NCI-H146 (cell line): Measurements from ENCODE around the gene INPP5E.

Experiments
- DNase-seq: peaks from one replicate; lab custom pipeline; 2025; lab: John Stamatoyannopoulos, UW

The INPP5E gene

GRCh38 chr9:136385015-136385414, 54.6 kb downstream of the INPP5E start:
- no peak for DNase-seq

GRCh38 chr9:136383436-136383835, 56.2 kb downstream of the INPP5E start:
- DNase-seq: no peak

- DNase-seq: no peak
Observed at GRCh38 chr9:136381966-136382513, 57.6 kb downstream of the INPP5E start.

GRCh38 chr9:136381311-136381710, 58.3 kb downstream of the INPP5E start:
- no peak for DNase-seq

DNA sequence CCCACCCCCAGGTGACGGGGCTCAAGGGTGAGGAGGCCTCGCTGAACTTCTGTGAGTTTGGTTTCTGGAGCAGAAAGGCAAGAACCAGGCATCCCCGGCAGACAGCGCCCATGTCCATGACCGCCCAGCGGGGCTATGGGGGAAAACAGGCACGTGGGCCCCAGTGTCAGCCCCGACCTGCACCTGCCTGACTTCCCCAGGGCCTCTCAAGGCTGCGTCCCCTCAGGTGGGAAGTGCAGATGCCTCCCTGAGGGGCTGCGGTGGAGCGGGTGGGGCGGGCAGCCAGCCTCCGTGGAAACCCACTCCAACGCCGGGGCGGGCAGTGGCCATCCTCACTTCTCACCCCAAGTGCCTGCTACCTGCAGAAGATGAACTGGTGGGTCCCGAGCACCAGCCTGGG, 59.3 kb downstream of the INPP5E start:
- no peak for DNase-seq

DNA sequence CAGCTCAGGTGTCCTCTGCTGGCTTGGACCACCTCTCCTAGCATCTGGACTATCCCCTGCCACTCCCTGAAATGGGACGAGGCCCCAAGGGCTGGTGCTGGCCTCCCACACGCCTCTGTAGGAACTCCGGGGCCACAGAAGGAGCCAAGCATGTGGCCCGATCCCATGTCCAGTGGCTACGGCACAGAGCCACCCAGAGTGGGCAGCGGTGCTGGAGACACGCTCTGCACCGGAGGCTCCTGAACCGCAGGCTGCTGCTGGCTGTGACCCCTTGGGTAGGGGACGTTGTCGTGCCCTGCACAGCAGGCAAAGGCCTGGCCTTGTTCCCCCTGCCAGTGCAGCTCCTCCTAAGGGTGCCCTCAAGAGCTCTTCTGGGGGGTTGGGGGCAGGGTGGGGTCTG, 59.8 kb downstream of the INPP5E start:
- no peak for DNase-seq

GRCh38 chr9:136379401-136379800, 60.2 kb downstream of the INPP5E start:
- no peak for DNase-seq

GRCh38 chr9:136379003-136379287, 60.7 kb downstream of the INPP5E start:
- DNase-seq: no peak
